NT2/D1 (cell line): Measurements from ENCODE around the gene CAMTA1.

ENCODE experiments used
- DNase-seq: peaks from one replicate; pipeline ENCODE4 v3.0.0-alpha.2; 2011; ENCODE audit warnings: low read depth, low spot score
- H3K27me3 ChIP-seq: 2 replicates; pipeline ENCODE4 v1.6.0; 2011; ENCODE audit warnings: mild to moderate bottlenecking; ENCODE audit not compliant: insufficient read length, insufficient read depth
- H3K36me3 ChIP-seq: 2 replicates; pipeline ENCODE4 v1.6.1; 2011; ENCODE audit warnings: mild to moderate bottlenecking, low read length, mixed read lengths; ENCODE audit not compliant: insufficient read depth, insufficient read length
- H3K4me1 ChIP-seq: 2 replicates; pipeline ENCODE4 v1.5.1; 2011; ENCODE audit not compliant: insufficient read depth, insufficient read length
- H3K4me3 ChIP-seq: 2 replicates; pipeline ENCODE4 v1.5.1; 2011; ENCODE audit warnings: low read depth; ENCODE audit not compliant: insufficient read length
- H3K9ac ChIP-seq: 2 replicates; pipeline ENCODE4 v1.6.0; 2011; ENCODE audit warnings: low read depth; ENCODE audit not compliant: insufficient read length
- H3K9me3 ChIP-seq: 2 replicates; pipeline ENCODE4 v1.5.1; 2011; ENCODE audit warnings: mild to moderate bottlenecking, low read length; ENCODE audit not compliant: insufficient read depth
- SUZ12 ChIP-seq: IDR thresholded peaks from 2 replicates; pipeline ENCODE4 v1.6.1; 2011; ENCODE audit not compliant: insufficient read length, insufficient read depth; ENCODE audit errors: extremely low read depth
- YY1 ChIP-seq: IDR thresholded peaks from 2 replicates; pipeline ENCODE4 v1.6.1; 2011; ENCODE audit not compliant: insufficient read length, insufficient read depth
- ZNF274 ChIP-seq: IDR thresholded peaks from 2 replicates; pipeline ENCODE4 v1.6.1; 2011; ENCODE audit warnings: mild to moderate bottlenecking, low read depth, low read length

The CAMTA1 gene

DNA sequence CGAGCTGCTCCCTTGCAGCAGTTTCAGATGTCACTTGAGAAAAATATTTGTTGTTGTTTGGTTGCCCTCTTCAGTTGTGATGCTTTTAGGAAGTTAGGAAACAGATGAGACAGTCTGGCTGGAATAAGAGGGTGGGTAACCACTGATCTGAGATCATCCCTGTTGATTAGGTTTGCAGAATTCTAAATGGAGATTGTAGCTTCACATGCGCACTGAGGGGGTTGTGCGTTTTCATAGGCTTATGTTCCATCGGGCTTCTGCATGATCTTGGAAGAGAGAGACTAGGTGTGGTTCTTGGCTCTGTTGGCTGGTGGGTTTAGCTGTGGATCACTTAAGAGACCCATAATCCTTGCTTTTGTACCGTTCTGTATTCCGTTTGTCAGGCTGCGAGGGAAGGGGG lies 108.1 kb downstream of the CAMTA1 start:
- H3K36me3 ChIP-seq = no peaks in the 10 kb centered on the region
- no peak overlapping the region for H3K9ac ChIP-seq
- no peaks in the 10 kb centered on the region for H3K27me3 ChIP-seq
- TF ChIP-seq ZNF274 (no peak), YY1 (no peak), SUZ12 (no peak)
- no peaks in the 10 kb centered on the region for H3K4me1 ChIP-seq
- H3K9me3 ChIP-seq = no peaks in the 10 kb centered on the region
- no peak for DNase-seq
- H3K4me3 ChIP-seq = no peak overlapping the region

DNA sequence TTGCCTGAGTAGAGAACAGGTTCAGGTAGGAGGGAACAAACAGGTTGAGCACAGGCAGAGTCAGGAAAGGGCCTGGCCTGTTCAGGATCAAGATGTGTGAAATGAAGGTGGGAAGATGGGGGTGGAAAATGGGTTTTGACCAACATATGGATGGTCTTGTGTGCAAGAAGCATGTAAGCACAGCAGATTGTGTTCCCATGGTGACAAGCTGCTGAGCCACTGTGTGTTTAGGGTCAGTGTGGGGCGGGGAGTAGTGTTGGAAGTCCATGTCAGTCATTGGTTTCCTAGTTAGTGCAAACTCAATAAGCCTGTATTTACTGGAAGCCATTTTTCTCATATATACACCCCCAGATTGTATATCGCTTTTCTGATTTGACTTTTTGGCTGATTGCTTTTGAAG lies 111.9 kb downstream of the CAMTA1 start:
- TF ChIP-seq SUZ12 (no peak), YY1 (no peak), ZNF274 (no peak)

GRCh38 chr1:6898974-6899539 lies 113.8 kb downstream of the CAMTA1 start:
- no peak overlapping the region for H3K9ac ChIP-seq
- H3K9me3 ChIP-seq = no peaks in the 10 kb centered on the region
- DNase-seq = no peak
- TF ChIP-seq SUZ12 (no peak), YY1 (no peak), ZNF274 (no peak)
- no peaks in the 10 kb centered on the region for H3K36me3 ChIP-seq
- no peaks in the 10 kb centered on the region for H3K27me3 ChIP-seq
- no peak overlapping the region for H3K4me3 ChIP-seq
- no peaks in the 10 kb centered on the region for H3K4me1 ChIP-seq

More for the DNA sequence above, 111.9 kb downstream of the CAMTA1 start:
- DNase-seq = no peak
- Histone ChIP-seq H3K9me3 (no peaks in the 10 kb centered on the region), H3K4me1 (no peaks in the 10 kb centered on the region), H3K4me3 (no peak overlapping the region), H3K36me3 (no peaks in the 10 kb centered on the region), H3K27me3 (no peaks in the 10 kb centered on the region), H3K9ac (no peak overlapping the region)

DNA sequence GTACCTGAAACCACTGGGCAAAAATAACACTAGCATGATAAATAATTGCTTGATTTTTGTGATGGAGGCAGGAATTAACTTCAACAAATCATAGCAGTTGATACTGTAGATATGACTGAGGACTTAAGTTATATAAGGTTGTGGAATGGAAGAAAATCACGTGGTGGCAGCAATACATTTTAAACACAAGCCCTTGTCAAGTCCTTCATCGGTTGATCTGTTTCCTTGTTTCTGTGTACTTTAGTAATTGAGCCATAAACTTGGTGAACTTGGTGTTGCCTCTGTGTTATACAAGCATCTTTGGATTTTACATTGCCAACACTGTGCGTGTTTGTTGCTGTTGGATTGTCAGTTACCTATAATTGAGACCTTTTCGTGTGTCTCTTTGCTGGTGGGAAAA lies 114.4 kb downstream of the CAMTA1 start:
- Histone ChIP-seq H3K9me3 (no peaks in the 10 kb centered on the region), H3K27me3 (no peaks in the 10 kb centered on the region), H3K9ac (no peak overlapping the region), H3K36me3 (no peaks in the 10 kb centered on the region), H3K4me3 (no peak overlapping the region), H3K4me1 (no peaks in the 10 kb centered on the region)
- TF ChIP-seq YY1 (no peak), ZNF274 (no peak), SUZ12 (no peak)
- DNase-seq = no peak

GRCh38 chr1:6902153-6902552 lies 116.9 kb downstream of the CAMTA1 start:
- Histone ChIP-seq H3K4me3 (no peak overlapping the region), H3K4me1 (no peaks in the 10 kb centered on the region), H3K9me3 (no peaks in the 10 kb centered on the region), H3K36me3 (no peaks in the 10 kb centered on the region), H3K27me3 (no peaks in the 10 kb centered on the region), H3K9ac (no peak overlapping the region)
- DNase-seq = no peak
- no peak for TF ChIP-seq ZNF274
- TF ChIP-seq YY1 = no peak
- no peak for TF ChIP-seq SUZ12

DNA sequence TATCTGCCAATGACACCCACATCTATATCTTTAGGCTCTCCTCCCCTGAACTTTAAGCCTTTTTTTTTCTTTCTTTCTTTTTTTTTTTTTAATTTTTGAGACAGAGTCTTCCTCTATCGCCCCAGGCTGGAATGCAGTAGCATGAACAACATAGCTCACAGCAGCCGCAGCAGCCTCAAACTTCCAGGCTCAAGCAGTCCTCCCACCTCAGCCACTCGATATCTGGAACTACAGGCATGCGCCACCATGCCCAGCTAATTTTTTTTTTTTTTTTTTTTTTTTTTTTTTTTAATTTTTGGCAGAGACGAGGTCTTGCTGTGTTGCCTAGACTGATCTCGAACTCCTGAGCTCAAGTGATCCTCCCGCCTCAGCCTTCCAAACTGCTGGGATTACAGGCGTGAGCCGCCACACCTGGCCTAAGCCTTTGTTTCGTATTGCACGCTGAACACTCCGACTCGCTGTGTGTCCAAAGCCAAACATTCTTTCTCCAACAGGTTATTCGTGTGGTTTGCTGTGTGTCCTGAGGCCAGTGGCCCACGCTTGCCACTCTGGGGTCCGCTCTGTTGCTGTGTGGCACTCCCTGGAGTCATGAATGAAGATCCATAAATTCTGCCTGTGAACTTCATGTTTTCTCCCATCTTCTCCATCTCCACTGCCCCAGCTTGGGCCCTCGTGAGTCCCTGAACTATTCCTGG lies 119.4 kb downstream of the CAMTA1 start:
- no peak overlapping the region for H3K9ac ChIP-seq
- no peak overlapping the region for H3K4me3 ChIP-seq
- H3K4me1 ChIP-seq = peaks cover 2% of the 10 kb centered on the region
- no peak for TF ChIP-seq SUZ12
- TF ChIP-seq YY1 = no peak
- TF ChIP-seq ZNF274 = no peak
- DNase-seq = no peak
- no peaks in the 10 kb centered on the region for H3K27me3 ChIP-seq
- no peaks in the 10 kb centered on the region for H3K9me3 ChIP-seq
- H3K36me3 ChIP-seq = no peaks in the 10 kb centered on the region

DNA sequence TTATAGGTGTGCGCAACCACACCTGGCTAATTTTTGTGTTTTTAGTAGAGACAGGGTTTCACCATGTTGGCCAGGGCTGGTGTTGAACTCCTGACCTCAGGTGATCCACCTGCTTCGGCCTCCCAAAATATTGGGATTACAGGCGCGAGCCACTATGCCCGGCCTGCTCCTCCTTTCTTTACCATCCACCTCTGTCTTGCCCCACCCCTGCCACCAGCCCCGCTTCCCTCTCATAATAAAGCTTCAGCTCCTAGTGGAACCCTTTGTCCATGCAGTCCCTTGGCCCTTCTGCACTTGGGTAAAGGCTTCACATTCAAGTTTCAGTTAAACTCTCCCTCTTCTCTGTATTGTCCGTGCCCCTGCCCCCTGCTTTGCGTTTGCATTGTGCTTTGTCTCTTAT lies 120.1 kb downstream of the CAMTA1 start:
- DNase-seq = no peak
- no peak overlapping the region for H3K9ac ChIP-seq
- H3K27me3 ChIP-seq = no peaks in the 10 kb centered on the region
- no peaks in the 10 kb centered on the region for H3K9me3 ChIP-seq
- H3K4me3 ChIP-seq = no peak overlapping the region
- TF ChIP-seq SUZ12 = no peak
- TF ChIP-seq ZNF274 = no peak
- TF ChIP-seq YY1 = no peak
- H3K4me1 ChIP-seq = peaks cover 2% of the 10 kb centered on the region
- no peaks in the 10 kb centered on the region for H3K36me3 ChIP-seq
